Astrocyte (in vitro differentiated cells and primary cell): ENCODE measurements around the gene RFX8.

Experiments used
- EZH2 ChIP-seq: IDR thresholded peaks from 2 replicates; pipeline ENCODE4 v1.6.1; 2012; ENCODE audit warnings: mild to moderate bottlenecking, low read length, inconsistent platforms; ENCODE audit not compliant: insufficient read depth
- TF ChIP-seq, protein P1 (sequence below): IDR thresholded peaks from 2 replicates; pipeline ENCODE4 v1.5.1; 2011; ENCODE audit warnings: low read depth, mild to moderate bottlenecking, inconsistent platforms, low read length, moderate library complexity; ENCODE audit not compliant: insufficient read depth

DNA sequence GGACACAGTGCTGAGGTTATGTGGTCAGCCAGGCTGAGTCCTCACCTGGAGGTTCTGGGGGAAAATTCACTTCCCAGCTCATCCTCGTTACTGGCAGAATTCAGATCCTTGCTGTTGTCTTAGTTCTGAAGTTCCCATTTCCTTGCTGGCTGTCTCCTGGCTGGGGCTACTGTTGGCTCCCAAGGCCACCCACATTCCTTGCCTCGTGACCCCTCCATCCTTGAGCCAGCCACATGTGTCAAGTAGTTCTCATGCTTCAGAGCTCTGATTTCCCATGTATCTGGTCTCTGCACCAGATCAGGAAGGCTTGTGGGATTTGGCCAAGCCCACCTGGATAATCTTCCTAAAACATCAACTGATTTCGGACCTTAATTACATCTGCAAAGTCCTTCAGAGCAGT, 38.1 kb upstream of the RFX8 start:
- TF ChIP-seq EZH2, result no peak
- TF ChIP-seq, protein P1, sequence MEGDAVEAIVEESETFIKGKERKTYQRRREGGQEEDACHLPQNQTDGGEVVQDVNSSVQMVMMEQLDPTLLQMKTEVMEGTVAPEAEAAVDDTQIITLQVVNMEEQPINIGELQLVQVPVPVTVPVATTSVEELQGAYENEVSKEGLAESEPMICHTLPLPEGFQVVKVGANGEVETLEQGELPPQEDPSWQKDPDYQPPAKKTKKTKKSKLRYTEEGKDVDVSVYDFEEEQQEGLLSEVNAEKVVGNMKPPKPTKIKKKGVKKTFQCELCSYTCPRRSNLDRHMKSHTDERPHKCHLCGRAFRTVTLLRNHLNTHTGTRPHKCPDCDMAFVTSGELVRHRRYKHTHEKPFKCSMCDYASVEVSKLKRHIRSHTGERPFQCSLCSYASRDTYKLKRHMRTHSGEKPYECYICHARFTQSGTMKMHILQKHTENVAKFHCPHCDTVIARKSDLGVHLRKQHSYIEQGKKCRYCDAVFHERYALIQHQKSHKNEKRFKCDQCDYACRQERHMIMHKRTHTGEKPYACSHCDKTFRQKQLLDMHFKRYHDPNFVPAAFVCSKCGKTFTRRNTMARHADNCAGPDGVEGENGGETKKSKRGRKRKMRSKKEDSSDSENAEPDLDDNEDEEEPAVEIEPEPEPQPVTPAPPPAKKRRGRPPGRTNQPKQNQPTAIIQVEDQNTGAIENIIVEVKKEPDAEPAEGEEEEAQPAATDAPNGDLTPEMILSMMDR, result no peak
